NCI-H2196 treated with DMSO at 0.1 percent for 48 hours (cell line): ENCODE data around the gene PCP4L1.

Experiments used
- DNase-seq: peaks from one replicate; lab custom pipeline; 2025; ENCODE audit not compliant: unreplicated experiment; lab: John Stamatoyannopoulos, UW

PCP4L1 gene

DNA sequence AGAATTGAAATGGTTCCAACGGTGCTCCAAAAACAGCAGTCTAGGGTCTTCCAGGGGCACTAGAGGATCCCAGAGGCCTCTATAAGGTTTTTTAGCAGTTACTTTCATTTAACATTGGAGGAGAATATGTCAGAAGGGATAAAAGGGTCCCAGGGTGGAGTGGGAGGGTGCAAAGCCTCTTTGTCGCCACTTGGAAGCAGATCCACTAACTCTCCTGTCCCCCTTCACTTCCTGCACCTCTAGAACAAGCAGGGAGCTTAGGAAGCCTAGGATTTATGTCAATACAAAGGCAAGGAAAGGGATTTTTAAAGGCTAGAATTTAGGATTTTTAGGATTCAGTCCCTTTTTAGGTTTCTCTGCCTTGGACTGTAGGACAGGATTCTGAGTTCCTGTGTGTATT, 8.3 kb downstream of the PCP4L1 start:
- DNase-seq, result no peak

DNA sequence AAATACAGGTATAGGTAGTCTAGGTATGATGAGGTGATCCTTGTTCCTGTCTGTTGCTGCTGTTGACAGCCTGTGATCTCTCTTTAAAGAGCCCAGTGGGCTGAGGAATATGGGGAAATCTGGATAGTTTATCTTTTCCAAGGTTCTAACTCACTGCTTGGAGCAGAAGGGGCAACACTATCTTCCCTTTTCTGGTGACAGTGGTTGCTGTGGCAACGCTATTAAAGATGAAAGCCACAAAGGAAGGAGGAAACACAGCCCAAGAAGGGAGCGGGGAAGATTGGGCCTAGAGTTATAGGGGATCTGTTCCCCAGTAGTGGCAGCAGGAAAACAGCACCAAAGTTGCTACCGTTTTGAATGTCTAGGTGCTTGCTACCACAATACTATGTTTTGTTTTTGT, 8.8 kb downstream of the PCP4L1 start:
- DNase-seq, result no peak

- DNase-seq, result no peak
Observed at GRCh38 chr1:161273402-161273801, 14.9 kb downstream of the PCP4L1 start.

- no peak for DNase-seq
Observed at GRCh38 chr1:161274874-161275273, 16.3 kb downstream of the PCP4L1 start.

GRCh38 chr1:161282991-161283390, 24.4 kb downstream of the PCP4L1 start:
- no peak for DNase-seq

DNA sequence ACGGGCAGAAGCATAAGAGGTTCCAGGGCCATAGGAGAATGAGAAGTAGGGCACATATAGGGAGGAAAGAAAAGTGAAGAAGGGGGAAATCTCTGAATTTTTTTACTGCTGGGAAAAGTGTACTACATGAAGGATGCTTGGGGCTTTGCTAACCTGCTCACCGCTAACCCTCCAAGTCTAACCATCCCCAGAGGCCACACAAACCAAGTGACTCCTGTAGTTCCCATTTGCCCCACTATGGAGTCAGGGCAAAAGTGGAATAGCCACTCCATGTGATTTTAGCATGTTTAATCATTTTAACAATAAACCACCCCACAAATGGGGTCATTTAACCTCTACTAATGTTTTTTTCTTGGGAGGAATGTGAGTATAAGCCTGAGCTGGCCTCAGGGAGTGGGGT, 26.6 kb downstream of the PCP4L1 start:
- no peak for DNase-seq

- no peak for DNase-seq
Observed at GRCh38 chr1:161285521-161285920, 27.0 kb downstream of the PCP4L1 start.

GRCh38 chr1:161287482-161288054, 29.0 kb downstream of the PCP4L1 start:
- DNase-seq, result no peak

- no peak for DNase-seq
Observed at GRCh38 chr1:161290779-161291178, 32.2 kb downstream of the PCP4L1 start.

- DNase-seq, result no peak
Observed at GRCh38 chr1:161297415-161297814, 38.9 kb downstream of the PCP4L1 start.

DNA sequence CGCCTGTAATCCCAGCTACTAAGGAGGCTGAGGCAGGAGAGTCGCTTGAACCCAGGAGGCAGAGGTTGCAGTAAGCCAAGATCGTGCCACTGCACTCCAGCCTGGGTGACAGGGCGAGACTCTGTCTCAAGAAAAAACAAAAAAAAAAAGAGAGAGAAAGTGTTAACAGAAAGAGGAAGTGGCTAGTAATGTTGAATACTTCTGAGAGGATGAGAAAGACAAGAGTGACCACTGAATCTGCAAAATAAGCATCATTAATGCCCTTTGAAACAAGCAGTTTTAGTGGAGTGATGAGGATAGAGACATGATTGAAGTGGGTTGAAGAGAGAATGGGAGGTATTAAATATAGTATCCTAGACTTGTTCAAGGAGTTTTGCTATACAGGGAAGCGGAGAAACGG, 39.6 kb downstream of the PCP4L1 start:
- no peak for DNase-seq

GRCh38 chr1:161299347-161299746, 40.8 kb downstream of the PCP4L1 start:
- DNase-seq, result no peak

- no peak for DNase-seq
Observed at GRCh38 chr1:161300478-161300877, 41.9 kb downstream of the PCP4L1 start.

DNA sequence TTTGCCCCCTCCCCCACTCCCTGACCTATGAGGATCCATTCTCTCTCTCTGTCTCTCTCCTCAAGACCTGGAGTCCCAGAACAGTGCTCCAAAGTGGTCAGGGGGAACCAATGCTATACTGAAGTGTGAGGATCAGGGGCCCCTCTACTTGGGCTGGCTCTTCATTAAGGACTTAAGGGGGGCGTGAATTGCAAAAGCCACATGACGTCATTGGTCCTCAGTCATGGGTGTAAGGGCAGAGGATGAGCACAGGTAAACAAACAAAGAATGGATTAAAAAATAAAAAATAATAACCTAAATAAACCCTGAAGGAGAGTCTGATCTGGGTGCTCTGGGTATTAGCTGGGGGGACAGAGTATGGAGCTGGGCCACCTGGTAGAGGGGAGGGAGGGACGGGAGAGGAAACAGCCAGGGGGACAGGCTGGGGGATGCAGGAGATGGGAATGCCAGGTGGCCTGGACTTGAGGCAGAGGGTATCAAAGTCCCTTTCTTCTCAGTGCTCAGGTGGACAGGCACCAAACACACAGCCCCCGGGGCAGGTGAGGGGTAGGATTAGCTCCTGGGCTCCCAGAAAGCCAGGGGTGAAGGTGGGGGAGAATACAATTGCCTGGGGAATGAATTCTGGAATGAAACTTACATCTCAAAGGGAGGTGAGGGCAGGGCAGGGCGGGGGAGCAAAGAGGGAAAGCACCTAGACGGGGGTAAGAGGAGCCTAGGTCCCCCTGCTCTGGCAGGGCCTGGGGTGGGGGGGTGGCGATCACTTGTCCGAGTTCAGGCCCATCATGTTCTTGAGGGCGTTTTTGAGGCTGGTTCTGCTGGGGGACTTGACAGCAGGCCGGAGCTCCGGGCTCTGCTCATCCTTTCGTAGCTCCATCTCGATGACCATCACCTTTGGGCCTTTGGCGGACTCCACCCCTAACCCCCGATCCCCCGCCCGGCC, 46.7 kb downstream of the PCP4L1 start:
- no peak for DNase-seq

DNA sequence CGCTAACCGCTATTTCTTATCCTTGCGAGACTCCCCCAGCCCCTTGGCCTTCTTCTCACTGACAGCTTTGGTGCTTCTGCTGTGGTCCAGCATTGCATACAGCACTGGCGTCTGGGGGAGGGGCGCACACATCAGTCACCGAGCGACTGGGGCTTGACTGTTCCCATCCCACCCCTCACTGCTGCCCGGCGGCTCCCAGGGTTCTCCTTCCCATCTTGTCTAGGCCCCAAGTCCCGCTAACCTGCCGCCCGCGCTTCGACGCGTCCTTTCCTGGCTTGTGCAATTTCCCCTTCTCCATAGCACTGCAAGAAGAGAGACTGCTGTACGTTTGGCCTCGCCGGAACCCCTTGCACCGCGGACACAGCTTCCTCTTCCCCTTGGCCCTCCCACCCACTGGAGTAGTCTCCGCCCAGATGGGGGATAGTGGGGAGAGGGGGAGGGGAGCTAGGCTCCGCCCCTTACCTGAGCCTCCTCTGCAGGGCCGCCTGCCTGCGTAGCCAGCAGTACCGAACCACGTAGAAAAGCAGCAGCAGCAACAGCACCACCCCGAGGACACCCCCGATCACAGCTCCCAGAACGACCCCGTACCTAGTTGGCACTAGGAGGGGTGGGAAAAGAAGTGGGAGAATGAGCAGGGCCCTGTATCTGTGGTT, 47.4 kb downstream of the PCP4L1 start:
- peak; percentile 83 for DNase-seq

GRCh38 chr1:161307230-161307768, 48.8 kb downstream of the PCP4L1 start:
- DNase-seq, result no peak

GRCh38 chr1:161307892-161308638, 49.5 kb downstream of the PCP4L1 start:
- DNase-seq, result no peak

DNA sequence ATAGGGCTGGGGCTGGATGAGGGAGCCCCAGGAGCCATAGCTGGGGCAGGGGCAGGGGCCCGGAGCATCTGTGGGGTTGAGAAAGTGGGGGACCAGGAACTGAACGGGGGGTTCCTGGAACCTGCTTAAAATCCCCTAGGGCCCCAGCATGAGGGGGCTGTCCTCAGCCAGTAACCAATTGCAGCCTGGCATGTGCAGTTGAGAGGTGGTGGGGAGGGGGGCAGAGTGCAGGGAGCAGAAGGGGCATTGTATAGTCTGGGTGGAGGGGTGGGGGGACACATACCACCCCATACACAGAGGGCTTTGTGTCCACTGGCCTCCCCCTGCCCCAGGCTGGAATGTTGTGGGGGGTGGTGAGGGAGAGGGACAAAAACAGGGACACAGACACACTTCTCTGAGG, 51.3 kb downstream of the PCP4L1 start, which contains the start of gene MPZ:
MPZ (minus strand) TSS at position 101 of the 400 bp plus-strand sequence; CDS start at position 38, 63 bp downstream.
- no peak for DNase-seq

GRCh38 chr1:161311595-161312181, 53.1 kb downstream of the PCP4L1 start:
- no peak for DNase-seq

GRCh38 chr1:161313554-161314200, 55.1 kb downstream of the PCP4L1 start:
- no peak for DNase-seq
